OCI-LY3 (cell line): ENCODE results near the gene SIAH3.

ENCODE experiments used
- H2AFZ ChIP-seq: fragments of 200-600, 300-600 bp; shearing (Covaris generic); 2 replicates; pipeline ENCODE4 v1.6.0; 2014; ENCODE audit warnings: antibody characterized with exemption, low read depth, low read length
- H3K27ac ChIP-seq: fragments of 200-600, 300-600 bp; sonication (generic); 2 replicates; pipeline ENCODE4 v1.5.1; 2014; ENCODE audit warnings: mild to moderate bottlenecking, low read length, moderate library complexity, mixed read lengths
- H3K27me3 ChIP-seq: fragments of 200-600, 300-600 bp; sonication (generic); 2 replicates; pipeline ENCODE4 v1.6.1; 2014; ENCODE audit warnings: low read depth, low read length, mixed read lengths
- H3K36me3 ChIP-seq: fragments of 200-600, 300-600 bp; sonication (generic); replicated peaks from 2 replicates; pipeline ENCODE3; 2014; ENCODE audit warnings: low read depth, low read length, mixed read lengths
- H3K4me1 ChIP-seq: fragments of 300-600, 200-600 bp; sonication (generic); 2 replicates; pipeline ENCODE4 v1.6.1; 2014; ENCODE audit warnings: low read length, mixed read lengths
- H3K4me2 ChIP-seq: fragments of 200-600, 300-600 bp; sonication (generic); 2 replicates; pipeline ENCODE4 v1.6.1; 2014; ENCODE audit warnings: low read length, mixed read lengths
- H3K4me3 ChIP-seq: fragments of 300-600, 200-600 bp; sonication (generic); 2 replicates; pipeline ENCODE4 v1.5.1; 2014; ENCODE audit warnings: antibody characterized with exemption, mild to moderate bottlenecking, low read length, moderate library complexity
- H3K79me2 ChIP-seq: fragments of 300-600, 200-600 bp; shearing (Covaris generic); 2 replicates; pipeline ENCODE4 v1.6.1; 2014; ENCODE audit warnings: mild to moderate bottlenecking, low read length, mixed read lengths
- H3K9ac ChIP-seq: fragments of 300-600, 200-600 bp; shearing (Covaris generic); 2 replicates; pipeline ENCODE4 v1.6.0; 2014; ENCODE audit warnings: mild to moderate bottlenecking, low read length, moderate library complexity
- H3K9me3 ChIP-seq: fragments of 200-600, 300-600 bp; shearing (Covaris generic); 2 replicates; pipeline ENCODE4 v1.6.1; 2014; ENCODE audit warnings: low read length, mixed read lengths; ENCODE audit not compliant: insufficient read depth
- H4K20me1 ChIP-seq: fragments of 200-600, 300-600 bp; sonication (generic); 2 replicates; pipeline ENCODE4 v1.6.1; 2016; ENCODE audit warnings: low read length, mixed read lengths; ENCODE audit not compliant: insufficient read depth
- CTCF ChIP-seq: fragments of 200-600, 300-600 bp; sonication (generic); IDR thresholded peaks from 2 replicates; pipeline ENCODE4 v1.5.1; 2014; ENCODE audit warnings: antibody characterized with exemption, low read length, low read depth
- EZH2phosphoT487 ChIP-seq: fragments of 200-600 bp; shearing (Covaris generic); IDR thresholded peaks from 2 replicates; pipeline ENCODE4 v1.6.1; 2018; ENCODE audit warnings: antibody characterized with exemption, mixed run types, low read depth

The SIAH3 gene

GRCh38 chr13:45830121-45830520, 21.4 kb downstream of the SIAH3 start:
- no peak for TF ChIP-seq CTCF
- no peak for TF ChIP-seq EZH2phosphoT487
- H3K9ac ChIP-seq = no peak overlapping the region
- peaks cover 4% of the 10 kb centered on the region; the same call in 1 of the 2 replicates for H3K27me3 ChIP-seq
- no peaks in the 10 kb centered on the region for H4K20me1 ChIP-seq
- no peak overlapping the region for H2AFZ ChIP-seq
- no peaks in the 10 kb centered on the region for H3K79me2 ChIP-seq
- H3K27ac ChIP-seq = no peak overlapping the region
- H3K36me3 ChIP-seq = no peaks in the 10 kb centered on the region
- H3K4me3 ChIP-seq = no peak overlapping the region
- no peaks in the 10 kb centered on the region for H3K4me1 ChIP-seq
- H3K9me3 ChIP-seq = no peaks in the 10 kb centered on the region
- H3K4me2 ChIP-seq = no peak overlapping the region

- Histone ChIP-seq H3K4me3 (no peak overlapping the region), H3K9me3 (no peaks in the 10 kb centered on the region), H3K79me2 (no peaks in the 10 kb centered on the region), H3K27ac (no peak overlapping the region), H3K4me2 (no peak overlapping the region), H3K27me3 (peaks cover 4% of the 10 kb centered on the region; the same call in 1 of the 2 replicates), H3K4me1 (no peaks in the 10 kb centered on the region), H4K20me1 (no peaks in the 10 kb centered on the region), H2AFZ (no peak overlapping the region), H3K36me3 (no peaks in the 10 kb centered on the region), H3K9ac (no peak overlapping the region)
- no peak for TF ChIP-seq EZH2phosphoT487
These were observed 23.1 kb downstream of the SIAH3 start for GRCh38 chr13:45828256-45828968.

- no peak overlapping the region for H3K4me2 ChIP-seq
- TF ChIP-seq CTCF = no peak
- no peak for TF ChIP-seq EZH2phosphoT487
These were observed 24.2 kb downstream of the SIAH3 start for GRCh38 chr13:45827318-45827717.

GRCh38 chr13:45826731-45827130, 24.8 kb downstream of the SIAH3 start:
- H3K27ac ChIP-seq = no peak overlapping the region
- no peaks in the 10 kb centered on the region for H3K9me3 ChIP-seq
- TF ChIP-seq EZH2phosphoT487 (no peak), CTCF (no peak)
- H3K4me2 ChIP-seq = no peak overlapping the region
- no peak overlapping the region for H3K9ac ChIP-seq
- no peaks in the 10 kb centered on the region for H3K36me3 ChIP-seq
- no peaks in the 10 kb centered on the region for H4K20me1 ChIP-seq
- no peaks in the 10 kb centered on the region for H3K4me1 ChIP-seq
- H3K4me3 ChIP-seq = no peak overlapping the region
- no peaks in the 10 kb centered on the region for H3K27me3 ChIP-seq
- H3K79me2 ChIP-seq = no peaks in the 10 kb centered on the region
- no peak overlapping the region for H2AFZ ChIP-seq

More at GRCh38 chr13:45827318-45827717, 24.2 kb downstream of the SIAH3 start:
- H3K9ac ChIP-seq = no peak overlapping the region
- H3K9me3 ChIP-seq = no peaks in the 10 kb centered on the region
- H4K20me1 ChIP-seq = no peaks in the 10 kb centered on the region
- no peak overlapping the region for H2AFZ ChIP-seq
- no peaks in the 10 kb centered on the region for H3K4me1 ChIP-seq
- no peaks in the 10 kb centered on the region for H3K79me2 ChIP-seq
- H3K27me3 ChIP-seq = no peaks in the 10 kb centered on the region; the same call in 1 of the 2 replicates
- H3K4me3 ChIP-seq = no peak overlapping the region
- H3K36me3 ChIP-seq = no peaks in the 10 kb centered on the region
- H3K27ac ChIP-seq = no peak overlapping the region
